HepG2 (cell line): ENCODE results near the gene YPEL4. TPM values are rescaled to one million over a fixed set of nuclear protein-coding genes. Genes with fewer than 3 reads are reported as not detected.
A peak's percentile ranks its signal among the peaks of the same experiment; 100 is the strongest.

ENCODE experiments used
- ARID4A ChIP-seq: sonication (generic); formaldehyde crosslinking; IDR thresholded peaks from 2 replicates; pipeline ENCODE4 v1.5.0; 2020; ENCODE audit warnings: mild to moderate bottlenecking, missing genetic modification reagents, borderline replicate concordance
- ATF3 ChIP-seq: sonication (generic); formaldehyde crosslinking; IDR thresholded peaks from 2 replicates; pipeline ENCODE4 v1.4.0; 2020; ENCODE audit warnings: missing genetic modification reagents
- DR1 ChIP-seq: sonication (generic); formaldehyde crosslinking; IDR thresholded peaks from 2 replicates; pipeline ENCODE4 v1.8.0; 2021; ENCODE audit warnings: mild to moderate bottlenecking, missing genetic modification reagents, inconsistent platforms
- FOXA3 ChIP-seq: IDR thresholded peaks from 2 replicates; pipeline ENCODE4 v1.6.1; 2016; ENCODE audit warnings: missing genetic modification reagents, missing compliant biosample characterization
- HOXA7 ChIP-seq: sonication (generic); formaldehyde crosslinking; IDR thresholded peaks from 2 replicates; pipeline ENCODE4 v1.8.1; 2022; ENCODE audit warnings: mild to moderate bottlenecking, missing genetic modification reagents, moderate library complexity
- KDM2A ChIP-seq: sonication (generic); formaldehyde crosslinking; IDR thresholded peaks from 2 replicates; pipeline ENCODE4 v1.4.0; 2020; ENCODE audit warnings: low read depth, missing genetic modification reagents, borderline replicate concordance
- KDM6A ChIP-seq: IDR thresholded peaks from 2 replicates; pipeline ENCODE4 v1.6.1; 2016; ENCODE audit warnings: low read depth
- MED13 ChIP-seq: sonication (generic); formaldehyde crosslinking; IDR thresholded peaks from 2 replicates; pipeline ENCODE4 v1.5.0; 2020; ENCODE audit warnings: missing genetic modification reagents
- MIXL1 ChIP-seq: IDR thresholded peaks from 2 replicates; pipeline ENCODE4 v1.6.1; 2016
- MTA1 ChIP-seq: sonication (generic); formaldehyde crosslinking; IDR thresholded peaks from 2 replicates; pipeline ENCODE4 v1.4.0; 2020; ENCODE audit warnings: missing genetic modification reagents, mild to moderate bottlenecking, borderline replicate concordance
- NCOR1 ChIP-seq: fragments of 200-600 bp; sonication (generic); IDR thresholded peaks from 2 replicates; pipeline ENCODE4 v1.7.0; 2017; ENCODE audit warnings: antibody characterized with exemption, low read length, borderline replicate concordance
- NR3C1 ChIP-seq: sonication (generic); formaldehyde crosslinking; IDR thresholded peaks from 2 replicates; pipeline ENCODE4 v1.4.0; 2020; ENCODE audit warnings: missing genetic modification reagents
- PAX8 ChIP-seq: sonication (generic); formaldehyde crosslinking; IDR thresholded peaks from 2 replicates; pipeline ENCODE4 v1.8.0; 2022; ENCODE audit warnings: mild to moderate bottlenecking, missing genetic modification reagents, borderline replicate concordance
- STAT5B ChIP-seq: sonication (generic); formaldehyde crosslinking; IDR thresholded peaks from 2 replicates; pipeline ENCODE4 v1.4.0; 2020; ENCODE audit warnings: missing genetic modification reagents
- U2AF1 ChIP-seq: fragments of 200-400 bp; formaldehyde crosslinking; optimal IDR thresholded peaks from 2 replicates; pipeline ENCODE3; 2017; ENCODE audit warnings: mild to moderate bottlenecking, low read depth, low read length
- ZFP36 ChIP-seq: fragments of 150-350 bp; IDR thresholded peaks from 2 replicates; pipeline ENCODE4 v1.6.1; 2018; ENCODE audit warnings: borderline replicate concordance, low read length, low read depth; ENCODE audit not compliant: partially characterized antibody
- ZFP90 ChIP-seq: sonication (generic); formaldehyde crosslinking; IDR thresholded peaks from 2 replicates; pipeline ENCODE4 v1.8.0; 2022; ENCODE audit warnings: missing genetic modification reagents, mild to moderate bottlenecking, inconsistent platforms, borderline replicate concordance
- ZNF121 ChIP-seq: sonication (generic); formaldehyde crosslinking; IDR thresholded peaks from 2 replicates; pipeline ENCODE4 v1.5.0; 2020; ENCODE audit warnings: mild to moderate bottlenecking, missing genetic modification reagents
- ZNF160 ChIP-seq: sonication (generic); formaldehyde crosslinking; IDR thresholded peaks from 2 replicates; pipeline ENCODE4 v1.8.0; 2022; ENCODE audit warnings: mild to moderate bottlenecking, inconsistent platforms, missing genetic modification reagents
- ZNF333 ChIP-seq: sonication (generic); formaldehyde crosslinking; IDR thresholded peaks from 2 replicates; pipeline ENCODE4 v1.4.0; 2020; ENCODE audit warnings: mild to moderate bottlenecking, missing genetic modification reagents, borderline replicate concordance
- ZNF446 ChIP-seq: sonication (generic); formaldehyde crosslinking; IDR thresholded peaks from 2 replicates; pipeline ENCODE4 v1.5.0; 2020; ENCODE audit warnings: mild to moderate bottlenecking, missing genetic modification reagents
- ZNF496 ChIP-seq: sonication (generic); formaldehyde crosslinking; IDR thresholded peaks from 2 replicates; pipeline ENCODE4 v1.8.1; 2023; ENCODE audit warnings: mild to moderate bottlenecking, moderate library complexity, missing genetic modification reagents; ENCODE audit not compliant: insufficient replicate concordance
- ZNF607 ChIP-seq: sonication (generic); formaldehyde crosslinking; IDR thresholded peaks from 2 replicates; pipeline ENCODE4 v1.5.1; 2020; ENCODE audit warnings: missing genetic modification reagents, mild to moderate bottlenecking, borderline replicate concordance
- ZNF672 ChIP-seq: sonication (generic); formaldehyde crosslinking; IDR thresholded peaks from 2 replicates; pipeline ENCODE4 v1.8.1; 2022; ENCODE audit warnings: missing genetic modification reagents
- ZNF782 ChIP-seq: sonication (generic); formaldehyde crosslinking; IDR thresholded peaks from 2 replicates; pipeline ENCODE4 v1.4.0; 2020; ENCODE audit warnings: missing genetic modification reagents, mild to moderate bottlenecking, borderline replicate concordance
- polyA plus RNA-seq, 8 experiments: library from polyadenylated mRNA; depleted of rRNA in 3 of 8; stranded (reverse) in 7 of 8; unstranded in 1 of 8; fragments of >200 nt; fragmentation: Illumina TruSeq in 4 of 8; extraction: Trizol in 4 of 8; gene quantifications; 2 replicates each; pipeline versions ENCODE4 v1.2.1 to v1.2.3, GENCODE V29; 2011 to 2016; ENCODE audit warnings: low read depth in 4 of 8, missing spikeins in 1 of 8, mixed read lengths in 1 of 8; ENCODE audit not compliant: insufficient read depth in 1 of 8
- total RNA-seq, 5 experiments: library from RNA; depleted of rRNA; stranded (reverse); fragments of >200 nt; fragmentation: Illumina TruSeq; extraction: Trizol; gene quantifications; 2 replicates each; pipeline ENCODE4 v1.2.3, GENCODE V29; 2016; ENCODE audit warnings: low read depth in 1 of 5
- TF ChIP-seq, protein P1 (sequence below): sonication (generic); formaldehyde crosslinking; IDR thresholded peaks from 2 replicates; pipeline ENCODE4 v1.4.0; 2020; ENCODE audit warnings: mild to moderate bottlenecking, missing genetic modification reagents

Gene YPEL4
- total and polyA plus RNA-seq, 2 of the 13 experiments (the other 11 are each of a cell fraction or from before 2014, with no cell fraction given) = 0.04 TPM; not detected in 1

DNA sequence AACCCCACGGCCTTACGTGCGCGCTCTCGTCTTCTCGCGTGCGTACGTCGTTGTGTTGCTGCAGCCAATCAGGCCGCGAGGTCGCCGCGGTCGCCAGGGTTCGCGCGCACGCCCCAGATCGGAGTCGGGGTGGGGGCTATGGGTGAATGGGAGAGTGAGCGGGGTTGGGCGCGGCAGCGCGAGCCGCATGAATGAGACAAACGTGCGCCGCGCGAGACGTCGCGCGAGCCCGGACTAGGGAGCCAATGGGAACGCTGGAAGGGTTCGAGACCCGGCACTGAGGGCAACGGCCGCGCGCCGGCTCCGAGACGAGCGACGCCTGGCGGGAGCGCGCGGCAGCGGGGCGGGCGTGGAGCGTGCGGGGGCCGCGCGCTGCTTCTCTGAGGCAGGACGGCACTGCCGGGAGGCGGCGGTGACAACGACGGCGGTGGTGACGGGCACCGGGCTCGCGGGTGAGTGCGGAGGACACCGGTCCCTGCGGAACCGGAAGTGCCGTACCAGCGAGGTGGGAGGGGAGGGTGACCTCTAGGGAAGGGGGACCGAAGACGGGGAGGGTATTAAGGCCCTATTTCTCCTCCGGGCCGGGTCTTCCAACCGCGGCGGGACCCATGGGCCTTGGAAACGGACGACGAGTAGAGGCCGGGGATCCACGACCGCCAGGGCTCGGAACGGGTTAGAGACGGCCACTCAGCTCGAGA is 18.2 kb upstream of the YPEL4 start, which contains the start of gene ZDHHC5 (continued):
- TF ChIP-seq DR1 (CRISPR knock-in tag) = peak; percentile 70; the same call in 1 of the 2 replicates
- TF ChIP-seq FOXA3 (CRISPR knock-in tag) = no peak; the same call in 1 of the 2 replicates
- TF ChIP-seq ZNF160 = 0 out of 2 replicates have a peak, but pooled peaks have one; percentile 28
- no peak for TF ChIP-seq ATF3 (CRISPR knock-in tag)
- no peak for TF ChIP-seq ZNF333
- TF ChIP-seq MTA1 (CRISPR knock-in tag) = no peak
- TF ChIP-seq ZNF672 (CRISPR knock-in tag) = no peak
- no peak for TF ChIP-seq KDM6A (CRISPR knock-in tag)
- no peak for TF ChIP-seq NCOR1
- no peak for TF ChIP-seq ZNF121 (CRISPR knock-in tag)
- peak; percentile 88; the same call in 1 of the 2 replicates for TF ChIP-seq ZNF607 (CRISPR knock-in tag)
- no peak for TF ChIP-seq U2AF1
- TF ChIP-seq ZNF446 (CRISPR knock-in tag) = no peak
- TF ChIP-seq ZFP90 (CRISPR knock-in tag) = peak; percentile 30; the same call in 1 of the 2 replicates
- no peak for TF ChIP-seq STAT5B (CRISPR knock-in tag)
- TF ChIP-seq KDM2A = peak; percentile 60; the same call in 1 of the 2 replicates
- no peak for TF ChIP-seq PAX8 (CRISPR knock-in tag)
- TF ChIP-seq HOXA7 (CRISPR knock-in tag) = no peak
- no peak for TF ChIP-seq ZFP36
- TF ChIP-seq MED13 (CRISPR knock-in tag) = no peak; the same call in 1 of the 2 replicates
- no peak; the same call in 1 of the 2 replicates for TF ChIP-seq MIXL1
- no peak for TF ChIP-seq ZNF496 (CRISPR knock-in tag)
- no peak for TF ChIP-seq ZNF782
- TF ChIP-seq NR3C1 (CRISPR knock-in tag) = no peak
- TF ChIP-seq ARID4A (CRISPR knock-in tag) = peak; percentile 84
- TF ChIP-seq, protein P1, sequence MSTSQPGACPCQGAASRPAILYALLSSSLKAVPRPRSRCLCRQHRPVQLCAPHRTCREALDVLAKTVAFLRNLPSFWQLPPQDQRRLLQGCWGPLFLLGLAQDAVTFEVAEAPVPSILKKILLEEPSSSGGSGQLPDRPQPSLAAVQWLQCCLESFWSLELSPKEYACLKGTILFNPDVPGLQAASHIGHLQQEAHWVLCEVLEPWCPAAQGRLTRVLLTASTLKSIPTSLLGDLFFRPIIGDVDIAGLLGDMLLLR = no peak
